ENCODE data around the gene AMACR. TPM values are rescaled to one million over a fixed set of nuclear protein-coding genes. Genes with fewer than 3 reads are reported as not detected.

The AMACR gene
- total and polyA plus RNA-seq, 2 of the 8 experiments (the other 6 are each of a cell fraction or from before 2014, with no cell fraction given) = 9.1 to 12.6 TPM

- Histone ChIP-seq H3K23me2 (ENCODE audit: low read depth, low read length) (no peaks in the 10 kb centered on the region), H2BK15ac (ENCODE audit: low read length) (no peak overlapping the region), H3K27ac (ENCODE audit: low read depth, low read length) (no peak overlapping the region), H3K18ac (ENCODE audit: extremely low read depth, low read length) (no peak overlapping the region), H4K91ac (replicated peaks; ENCODE audit: insufficient read length, low read length) (no peak overlapping the region), H3K4me1 (replicated peaks in 1 of 4; ENCODE audit: control insufficient read depth in 3 of 4, insufficient read depth in 4 of 4, low read length in 3 of 4) (no peaks in the 10 kb centered on the region), H2AK5ac (ENCODE audit: low read depth, low read length) (no peak overlapping the region), H3K27me3 (replicated peaks in 1 of 4; ENCODE audit: control insufficient read depth in 3 of 4, extremely low read depth in 1 of 4, insufficient read depth in 3 of 4, low read length in 3 of 4) (no peaks in the 10 kb centered on the region), H3K4me3 (ENCODE audit: extremely low read depth in 1 of 4, insufficient read depth in 2 of 4, low read depth in 3 of 4, low read length in 4 of 4) (no peak overlapping the region), H4K20me1 (replicated peaks in 1 of 2; ENCODE audit: control insufficient read depth in 1 of 2, insufficient read depth in 2 of 2, low read length in 2 of 2) (no peaks in the 10 kb centered on the region), H3K36me3 (ENCODE audit: control insufficient read depth in 2 of 4, insufficient read depth in 4 of 4, low read length in 3 of 4) (no peaks in the 10 kb centered on the region), H4K8ac (ENCODE audit: extremely low read depth, insufficient read depth, low read length) (no peak overlapping the region), H3K14ac (ENCODE audit: insufficient read length) (no peak overlapping the region), H3K23ac (ENCODE audit: insufficient read length) (no peak overlapping the region), H3K56ac (replicated peaks; ENCODE audit: insufficient read length, low read depth, low read length) (no peak overlapping the region), H3K4ac (replicated peaks; ENCODE audit: insufficient read length, low read depth, low read length) (no peak overlapping the region), H3K4me2 (ENCODE audit: insufficient read depth in 1 of 2, low read depth in 2 of 2, low read length in 2 of 2) (no peak overlapping the region), H3K79me2 (ENCODE audit: control insufficient read depth in 1 of 2, insufficient read depth in 2 of 2, low read length in 2 of 2) (no peaks in the 10 kb centered on the region), H2BK120ac (replicated peaks; ENCODE audit: low read depth, low read length) (no peak overlapping the region), H2BK12ac (ENCODE audit: low read depth, low read length) (no peak overlapping the region), H4K5ac (ENCODE audit: insufficient read length, low read depth, low read length) (no peak overlapping the region), H3K79me1 (ENCODE audit: low read depth, low read length) (no peaks in the 10 kb centered on the region), H2AFZ (ENCODE audit: low read length) (no peak overlapping the region), H3K9me3 (ENCODE audit: insufficient read depth in 2 of 2, low read depth in 1 of 2, low read length in 1 of 2) (no peaks in the 10 kb centered on the region), H2BK5ac (ENCODE audit: low read depth, low read length) (no peak overlapping the region), H2BK20ac (ENCODE audit: low read length) (no peak overlapping the region), H3K9ac (replicated peaks in 1 of 4; ENCODE audit: extremely low read depth in 1 of 4, low read depth in 3 of 4, low read length in 3 of 4) (no peak overlapping the region)
- ChIA-PET CTCF (ENCODE audit: partially characterized antibody) (interaction anchor here (0.5 to 2.9 kb wide), 7 partner anchors 12 to 329 kb away, joined by 3 to 10 read pairs (median 3); no protein-coding TSS in a partner anchor), POLR2A (ENCODE audit: partially characterized antibody) (no interaction called here)
- FAIRE-seq (no peak), DNase-seq (ENCODE audit: low read depth in 1 of 2, low spot score in 2 of 2) (no peak)
- 72% methylated on average over 2 of the region's 2 CpGs; no CpG with 5 or more reads in 1 of the 2 experiments for WGBS, 2 experiments (ENCODE audit: extremely low coverage in 1 of 2, insufficient coverage in 1 of 2, insufficient read length in 1 of 2, insufficient replicate concordance in 2 of 2, low coverage in 1 of 2, low lambda C conversion rate in 2 of 2, missing lambda C conversion rate in 1 of 2)
- TF ChIP-seq SP4 (IDR thresholded peaks at IDR 0.05; ENCODE audit: low read length) = no peak
- no peak for TF ChIP-seq SIX5 (IDR thresholded peaks at IDR 0.05; ENCODE audit: low read depth, low read length)
- TF ChIP-seq RNF2 (IDR thresholded peaks at IDR 0.05; ENCODE audit: borderline replicate concordance, low read depth, low read length, missing control alignments, poor library complexity, severe bottlenecking) = no peak
- TF ChIP-seq BRCA1 (IDR thresholded peaks at IDR 0.05; ENCODE audit: low read depth, low read length) = no peak
- TF ChIP-seq CHD1 (IDR thresholded peaks at IDR 0.05; ENCODE audit: low read depth, low read length) = no peak
- no peak for TF ChIP-seq SP1 (IDR thresholded peaks at IDR 0.05; ENCODE audit: low read depth, low read length)
- no peak for TF ChIP-seq HDAC6 (IDR thresholded peaks at IDR 0.05; ENCODE audit: low read depth, low read length)
- TF ChIP-seq NANOG (IDR thresholded peaks at IDR 0.05; ENCODE audit: insufficient read depth, low read depth, low read length, poor library complexity, severe bottlenecking) = no peak
- TF ChIP-seq JUN (IDR thresholded peaks at IDR 0.05; ENCODE audit: low read depth, low read length) = no peak
- TF ChIP-seq, protein P1, sequence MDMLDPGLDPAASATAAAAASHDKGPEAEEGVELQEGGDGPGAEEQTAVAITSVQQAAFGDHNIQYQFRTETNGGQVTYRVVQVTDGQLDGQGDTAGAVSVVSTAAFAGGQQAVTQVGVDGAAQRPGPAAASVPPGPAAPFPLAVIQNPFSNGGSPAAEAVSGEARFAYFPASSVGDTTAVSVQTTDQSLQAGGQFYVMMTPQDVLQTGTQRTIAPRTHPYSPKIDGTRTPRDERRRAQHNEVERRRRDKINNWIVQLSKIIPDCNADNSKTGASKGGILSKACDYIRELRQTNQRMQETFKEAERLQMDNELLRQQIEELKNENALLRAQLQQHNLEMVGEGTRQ (IDR thresholded peaks at IDR 0.05; ENCODE audit: low read length) = no peak
- no peak for TF ChIP-seq CTBP2 (IDR thresholded peaks at IDR 0.05; ENCODE audit: borderline replicate concordance, insufficient read depth, insufficient read length, low read length)
- no peak for TF ChIP-seq EP300 (IDR thresholded peaks at IDR 0.05; ENCODE audit: borderline replicate concordance in 1 of 2, low read depth in 2 of 2, low read length in 2 of 2)
- TF ChIP-seq RAD21 (IDR thresholded peaks at IDR 0.05 in 1 of 2, conservative IDR thresholded peaks at IDR 0.05 in 1 of 2; ENCODE audit: low read depth in 2 of 2, low read length in 2 of 2) = no peak
Measured at GRCh38 chr5:33966805-33967204, 41.0 kb downstream of the AMACR start.

Data from H1 (cell line).